DND-41 (cell line): ENCODE results near the gene MAP3K15.

Experiments used
- EZH2 ChIP-seq: IDR thresholded peaks from 3 replicates; pipeline ENCODE4 v1.6.1; 2012; ENCODE audit warnings: borderline replicate concordance, low read depth, mild to moderate bottlenecking, moderate library complexity, low read length, inconsistent platforms; ENCODE audit not compliant: severe bottlenecking
- TF ChIP-seq, protein P1 (sequence below): IDR thresholded peaks from 2 replicates; pipeline ENCODE4 v1.5.1; 2012; ENCODE audit warnings: borderline replicate concordance, low read length, moderate library complexity, mild to moderate bottlenecking; ENCODE audit not compliant: poor library complexity, severe bottlenecking; ENCODE audit errors: extremely low read depth

DNA sequence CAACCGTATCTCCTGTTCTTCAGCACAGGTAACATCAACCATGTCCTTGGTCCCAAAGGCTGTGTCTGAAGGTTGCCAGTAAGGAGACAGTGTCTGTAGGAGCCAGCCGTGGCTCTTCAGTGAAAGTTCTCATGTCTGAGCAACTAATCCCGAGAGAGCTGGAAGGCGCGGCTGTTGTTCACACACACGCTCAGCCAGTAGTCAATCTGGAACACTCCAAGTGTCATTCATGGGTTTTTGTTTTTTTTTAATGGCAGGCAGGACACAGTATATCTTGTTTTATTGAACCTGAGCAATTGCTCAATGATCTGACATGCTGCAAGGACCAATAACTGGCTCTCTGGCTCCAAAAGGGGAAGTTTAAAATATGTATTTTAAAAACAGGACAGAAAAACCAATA, 48.4 kb upstream of the MAP3K15 start:
- TF ChIP-seq, protein P1, sequence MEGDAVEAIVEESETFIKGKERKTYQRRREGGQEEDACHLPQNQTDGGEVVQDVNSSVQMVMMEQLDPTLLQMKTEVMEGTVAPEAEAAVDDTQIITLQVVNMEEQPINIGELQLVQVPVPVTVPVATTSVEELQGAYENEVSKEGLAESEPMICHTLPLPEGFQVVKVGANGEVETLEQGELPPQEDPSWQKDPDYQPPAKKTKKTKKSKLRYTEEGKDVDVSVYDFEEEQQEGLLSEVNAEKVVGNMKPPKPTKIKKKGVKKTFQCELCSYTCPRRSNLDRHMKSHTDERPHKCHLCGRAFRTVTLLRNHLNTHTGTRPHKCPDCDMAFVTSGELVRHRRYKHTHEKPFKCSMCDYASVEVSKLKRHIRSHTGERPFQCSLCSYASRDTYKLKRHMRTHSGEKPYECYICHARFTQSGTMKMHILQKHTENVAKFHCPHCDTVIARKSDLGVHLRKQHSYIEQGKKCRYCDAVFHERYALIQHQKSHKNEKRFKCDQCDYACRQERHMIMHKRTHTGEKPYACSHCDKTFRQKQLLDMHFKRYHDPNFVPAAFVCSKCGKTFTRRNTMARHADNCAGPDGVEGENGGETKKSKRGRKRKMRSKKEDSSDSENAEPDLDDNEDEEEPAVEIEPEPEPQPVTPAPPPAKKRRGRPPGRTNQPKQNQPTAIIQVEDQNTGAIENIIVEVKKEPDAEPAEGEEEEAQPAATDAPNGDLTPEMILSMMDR = no peak
- TF ChIP-seq EZH2 = no peak
